Stomach (tissue), 4 donors: ENCODE data around the gene PLEKHH1.

Experiments used
- POLR2A ChIP-seq, 4 donors: fragments of 450-650 bp; IDR thresholded peaks; one replicate each; pipeline ENCODE4 v1.6.1; 2016; ENCODE audit warnings: antibody characterized with exemption in 4 of 4, control low read depth in 2 of 4, mild to moderate bottlenecking in 1 of 4, moderate library complexity in 1 of 4
- TF ChIP-seq, protein P1 (sequence below), 7 experiments: fragments of 450-650 bp in 4 of 7; fragments of 200-600 bp in 3 of 7; sonication (generic) in 3 of 7; IDR thresholded peaks; one replicate each; pipeline ENCODE4 v1.5.1; 2016 to 2019; ENCODE audit warnings: antibody characterized with exemption in 7 of 7, control low read depth in 2 of 7, mild to moderate bottlenecking in 1 of 7

DNA sequence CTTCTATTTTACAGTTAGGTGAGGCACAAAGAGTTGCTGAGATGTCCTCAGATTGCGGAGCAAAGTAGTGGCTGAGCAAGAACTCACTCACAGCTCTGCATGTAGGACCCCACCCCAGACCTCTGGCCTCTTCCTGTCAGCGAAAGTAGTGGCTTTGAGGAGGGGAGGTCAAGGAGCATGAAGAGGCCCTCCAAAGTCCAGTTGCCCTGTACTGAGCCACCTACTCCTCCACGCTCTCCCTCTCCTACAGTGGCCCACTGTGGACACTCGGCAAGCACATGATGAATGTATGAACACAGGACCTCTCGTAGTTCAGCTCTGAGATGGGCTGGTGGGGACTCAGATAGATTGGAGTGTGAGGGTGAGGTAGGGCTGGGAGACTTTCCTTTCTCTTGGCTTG, 5.3 kb upstream of the PLEKHH1 start:
- TF ChIP-seq, protein P1, sequence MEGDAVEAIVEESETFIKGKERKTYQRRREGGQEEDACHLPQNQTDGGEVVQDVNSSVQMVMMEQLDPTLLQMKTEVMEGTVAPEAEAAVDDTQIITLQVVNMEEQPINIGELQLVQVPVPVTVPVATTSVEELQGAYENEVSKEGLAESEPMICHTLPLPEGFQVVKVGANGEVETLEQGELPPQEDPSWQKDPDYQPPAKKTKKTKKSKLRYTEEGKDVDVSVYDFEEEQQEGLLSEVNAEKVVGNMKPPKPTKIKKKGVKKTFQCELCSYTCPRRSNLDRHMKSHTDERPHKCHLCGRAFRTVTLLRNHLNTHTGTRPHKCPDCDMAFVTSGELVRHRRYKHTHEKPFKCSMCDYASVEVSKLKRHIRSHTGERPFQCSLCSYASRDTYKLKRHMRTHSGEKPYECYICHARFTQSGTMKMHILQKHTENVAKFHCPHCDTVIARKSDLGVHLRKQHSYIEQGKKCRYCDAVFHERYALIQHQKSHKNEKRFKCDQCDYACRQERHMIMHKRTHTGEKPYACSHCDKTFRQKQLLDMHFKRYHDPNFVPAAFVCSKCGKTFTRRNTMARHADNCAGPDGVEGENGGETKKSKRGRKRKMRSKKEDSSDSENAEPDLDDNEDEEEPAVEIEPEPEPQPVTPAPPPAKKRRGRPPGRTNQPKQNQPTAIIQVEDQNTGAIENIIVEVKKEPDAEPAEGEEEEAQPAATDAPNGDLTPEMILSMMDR (IDR thresholded peaks at IDR 0.05) = no peak
- no peak for TF ChIP-seq POLR2A (IDR thresholded peaks at IDR 0.05)
